C4-2B (cell line): Measurements from ENCODE around the gene PRKAG1.

Source experiments
- CTCF ChIP-seq: fragments of 450-650 bp; conservative IDR thresholded peaks from 2 replicates; pipeline ENCODE4 v1.5.1; 2017; ENCODE audit warnings: mild to moderate bottlenecking
- ZFX ChIP-seq: fragments of 450-650 bp; IDR thresholded peaks from 2 replicates; pipeline ENCODE4 v1.6.1; 2017

- TF ChIP-seq CTCF: no peak
- TF ChIP-seq ZFX: no peak
Observed at GRCh38 chr12:49015196-49015595, 3.4 kb downstream of the PRKAG1 start.
